Measurements from ENCODE around the gene KCNE1.

KCNE1 gene

DNA sequence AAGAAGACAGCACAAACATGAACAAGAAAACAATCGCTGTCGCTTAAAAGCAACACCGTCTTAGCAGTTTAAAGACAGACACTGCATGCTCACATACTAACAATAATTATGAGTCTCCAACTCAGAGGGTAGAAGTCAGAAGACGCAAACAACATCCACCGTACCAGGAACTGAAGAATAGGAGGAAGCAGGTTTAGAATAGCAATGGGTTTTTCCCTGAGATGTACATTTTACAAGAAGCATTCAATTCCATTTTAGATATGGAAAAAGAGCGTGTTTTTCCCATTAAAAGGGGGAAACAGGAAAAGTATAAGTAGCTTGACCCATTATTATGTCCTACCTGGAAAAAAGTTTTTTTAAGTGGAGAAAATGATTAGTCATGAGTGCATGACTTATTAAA lies 34.5 kb upstream of the KCNE1 start:
- DNase-seq (ENCODE audit: low read depth in 2 of 2), result no peak
- TF ChIP-seq, protein P1, sequence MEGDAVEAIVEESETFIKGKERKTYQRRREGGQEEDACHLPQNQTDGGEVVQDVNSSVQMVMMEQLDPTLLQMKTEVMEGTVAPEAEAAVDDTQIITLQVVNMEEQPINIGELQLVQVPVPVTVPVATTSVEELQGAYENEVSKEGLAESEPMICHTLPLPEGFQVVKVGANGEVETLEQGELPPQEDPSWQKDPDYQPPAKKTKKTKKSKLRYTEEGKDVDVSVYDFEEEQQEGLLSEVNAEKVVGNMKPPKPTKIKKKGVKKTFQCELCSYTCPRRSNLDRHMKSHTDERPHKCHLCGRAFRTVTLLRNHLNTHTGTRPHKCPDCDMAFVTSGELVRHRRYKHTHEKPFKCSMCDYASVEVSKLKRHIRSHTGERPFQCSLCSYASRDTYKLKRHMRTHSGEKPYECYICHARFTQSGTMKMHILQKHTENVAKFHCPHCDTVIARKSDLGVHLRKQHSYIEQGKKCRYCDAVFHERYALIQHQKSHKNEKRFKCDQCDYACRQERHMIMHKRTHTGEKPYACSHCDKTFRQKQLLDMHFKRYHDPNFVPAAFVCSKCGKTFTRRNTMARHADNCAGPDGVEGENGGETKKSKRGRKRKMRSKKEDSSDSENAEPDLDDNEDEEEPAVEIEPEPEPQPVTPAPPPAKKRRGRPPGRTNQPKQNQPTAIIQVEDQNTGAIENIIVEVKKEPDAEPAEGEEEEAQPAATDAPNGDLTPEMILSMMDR (IDR thresholded peaks at IDR 0.05; ENCODE audit: low read depth, low read length), result no peak
- no peak overlapping the region for H3K4me3 ChIP-seq (replicated peaks in 1 of 2; ENCODE audit: low read depth in 2 of 2, low read length in 2 of 2)

DNA sequence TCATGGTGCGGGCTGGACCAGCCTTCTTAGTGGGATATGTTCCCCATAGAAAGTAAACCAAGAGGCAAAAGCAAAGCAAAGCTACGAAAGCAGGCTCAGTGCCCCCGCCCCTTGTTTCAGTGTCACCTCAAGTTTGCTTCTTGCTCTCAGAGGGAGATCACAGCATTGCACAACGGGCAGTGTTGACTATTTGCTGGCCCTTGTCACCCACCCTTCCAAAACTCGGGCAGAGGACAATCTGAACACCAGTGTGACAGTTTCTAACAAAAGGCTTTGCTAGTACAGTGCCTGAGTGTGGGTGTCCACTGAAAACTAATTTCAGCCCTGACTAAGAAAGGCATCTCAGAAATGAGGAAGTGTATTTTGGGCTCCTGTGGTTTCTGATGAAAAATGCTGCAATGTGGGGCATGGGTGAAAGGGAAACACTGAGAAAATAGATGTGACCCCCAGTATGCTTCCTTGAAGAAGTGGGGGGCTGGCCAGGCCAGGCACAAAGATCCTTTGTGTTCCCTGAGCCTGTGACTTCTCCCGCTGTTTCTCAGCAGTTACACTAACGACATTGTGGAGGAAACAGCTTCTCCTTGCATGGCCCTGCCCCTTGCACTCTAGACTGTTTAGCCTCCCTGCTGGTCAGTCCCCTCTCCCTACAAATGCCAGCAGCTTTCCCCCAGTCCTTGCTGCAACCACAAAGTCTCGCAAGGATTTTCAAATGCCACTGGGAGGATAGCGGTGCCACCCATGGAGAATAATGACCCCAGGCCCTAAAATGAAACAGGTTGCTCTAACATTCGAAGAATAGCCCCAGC lies 33.3 kb upstream of the KCNE1 start:
- TF ChIP-seq, protein P1 (IDR thresholded peaks at IDR 0.05; ENCODE audit: low read depth, low read length), result no peak
- peak; percentile 77 to 81 for DNase-seq (ENCODE audit: low read depth in 2 of 2)
- H3K4me3 ChIP-seq (replicated peaks in 1 of 2; ENCODE audit: low read depth in 2 of 2, low read length in 2 of 2), result no peak overlapping the region

DNA sequence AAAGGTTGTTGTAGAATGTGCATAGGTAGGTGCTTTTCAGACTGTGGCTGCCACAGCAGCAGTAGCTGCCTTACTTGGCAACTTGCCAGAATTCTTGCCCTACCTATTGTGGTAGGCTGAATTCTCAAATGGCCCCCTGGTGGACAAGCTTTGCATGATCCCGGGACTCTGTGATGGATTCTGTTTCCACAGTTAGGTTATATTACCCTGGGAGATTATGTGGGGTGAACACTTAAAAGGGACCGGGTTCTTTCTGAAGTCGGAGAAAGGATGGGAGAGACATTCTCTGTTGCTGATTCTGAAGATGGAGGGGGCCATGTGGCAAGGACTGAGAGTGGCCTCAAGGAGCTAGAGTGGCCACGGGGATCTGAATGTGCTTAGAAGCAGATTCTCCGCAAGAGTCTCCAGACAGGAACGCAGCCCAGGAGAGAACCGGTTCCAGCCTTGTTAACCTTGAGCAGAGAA lies 32.1 kb upstream of the KCNE1 start:
- peak; percentile 87 to 90 for DNase-seq (ENCODE audit: low read depth in 2 of 2)
- TF ChIP-seq, protein P1 (IDR thresholded peaks at IDR 0.05; ENCODE audit: low read depth, low read length), result peak; percentile 79
- H3K4me3 ChIP-seq (replicated peaks in 1 of 2; ENCODE audit: low read depth in 2 of 2, low read length in 2 of 2), result no peak overlapping the region

DNA sequence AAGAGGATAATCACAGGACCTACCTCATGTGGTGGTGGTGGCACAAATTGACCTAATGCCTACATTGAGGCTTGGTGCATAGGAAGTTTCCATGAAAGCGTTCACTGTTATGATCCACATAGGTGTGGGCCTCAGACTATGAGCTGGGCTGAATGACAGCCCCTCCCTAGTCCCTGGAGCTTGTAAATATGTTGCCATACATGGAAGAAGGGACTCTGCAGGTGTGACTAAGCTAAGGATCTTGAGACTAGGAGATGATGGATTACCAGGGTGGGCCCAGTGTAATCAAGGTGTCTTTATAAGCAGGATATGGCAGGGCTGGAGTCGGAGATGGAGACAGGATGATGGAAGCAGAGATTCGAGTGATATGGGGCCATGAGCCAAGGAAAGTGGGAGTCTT lies 31.0 kb upstream of the KCNE1 start:
- TF ChIP-seq, protein P1 (IDR thresholded peaks at IDR 0.05; ENCODE audit: low read depth, low read length), result no peak
- H3K4me3 ChIP-seq (replicated peaks in 1 of 2; ENCODE audit: low read depth in 2 of 2, low read length in 2 of 2), result no peak overlapping the region

DNA sequence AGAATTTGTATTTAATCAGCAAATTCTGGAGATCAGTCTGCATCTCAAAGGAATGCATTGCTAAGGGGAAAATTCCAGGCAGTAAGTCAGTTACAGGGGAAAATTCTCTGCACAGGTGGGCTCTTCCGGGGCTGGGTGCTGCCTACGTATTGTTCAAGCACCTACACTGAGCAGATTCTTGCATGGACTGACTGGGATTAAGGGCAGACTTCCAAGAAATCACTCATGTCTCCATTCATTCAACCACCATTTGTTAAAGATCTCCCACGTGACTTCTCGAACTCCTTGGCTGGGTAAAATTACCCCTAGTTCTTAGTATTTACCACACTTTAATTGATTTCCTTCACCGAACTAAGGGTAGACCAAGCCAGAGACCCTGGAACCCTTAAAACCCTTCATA lies 28.2 kb upstream of the KCNE1 start:
- TF ChIP-seq, protein P1 (IDR thresholded peaks at IDR 0.05; ENCODE audit: low read depth, low read length), result no peak
- DNase-seq (ENCODE audit: low read depth in 2 of 2), result no peak
- H3K4me3 ChIP-seq (replicated peaks in 1 of 2; ENCODE audit: low read depth in 2 of 2, low read length in 2 of 2), result no peak overlapping the region

More for the DNA sequence above, 31.0 kb upstream of the KCNE1 start:
- no peak for DNase-seq (ENCODE audit: low read depth in 2 of 2)

DNA sequence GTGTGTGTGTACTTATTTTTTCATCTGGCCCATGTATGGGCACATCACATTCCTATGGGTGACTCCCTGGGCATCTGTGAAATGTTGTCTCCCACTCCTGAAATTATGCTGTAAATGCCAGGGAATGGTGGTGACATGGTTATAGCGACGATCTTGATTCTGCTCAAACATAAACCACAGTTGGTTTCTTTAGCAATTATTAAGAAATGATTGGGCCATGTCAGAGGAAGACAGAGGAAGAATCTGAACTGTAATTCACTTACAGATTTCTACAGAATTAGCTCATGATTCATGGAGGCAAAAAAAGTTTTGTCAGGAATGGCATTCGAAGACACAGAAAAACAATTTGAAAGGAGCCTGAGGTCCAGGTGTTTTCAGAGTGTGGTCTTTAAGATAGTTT lies 25.8 kb upstream of the KCNE1 start:
- DNase-seq (ENCODE audit: low read depth in 2 of 2), result peak in 1 of 2 donors; percentile 33
- no peak overlapping the region for H3K4me3 ChIP-seq (replicated peaks in 1 of 2; ENCODE audit: low read depth in 2 of 2, low read length in 2 of 2)
- TF ChIP-seq, protein P1 (IDR thresholded peaks at IDR 0.05; ENCODE audit: low read depth, low read length), result no peak
